GM12873 (cell line): Measurements from ENCODE around the gene ZBTB18.

ENCODE experiments used
- CTCF ChIP-seq: IDR thresholded peaks from 2 replicates; pipeline ENCODE4 v1.5.1; 2012; ENCODE audit warnings: low read depth, mild to moderate bottlenecking, moderate library complexity, low read length, control low read depth; ENCODE audit not compliant: insufficient read depth; ENCODE audit errors: missing control alignments

Gene ZBTB18

DNA sequence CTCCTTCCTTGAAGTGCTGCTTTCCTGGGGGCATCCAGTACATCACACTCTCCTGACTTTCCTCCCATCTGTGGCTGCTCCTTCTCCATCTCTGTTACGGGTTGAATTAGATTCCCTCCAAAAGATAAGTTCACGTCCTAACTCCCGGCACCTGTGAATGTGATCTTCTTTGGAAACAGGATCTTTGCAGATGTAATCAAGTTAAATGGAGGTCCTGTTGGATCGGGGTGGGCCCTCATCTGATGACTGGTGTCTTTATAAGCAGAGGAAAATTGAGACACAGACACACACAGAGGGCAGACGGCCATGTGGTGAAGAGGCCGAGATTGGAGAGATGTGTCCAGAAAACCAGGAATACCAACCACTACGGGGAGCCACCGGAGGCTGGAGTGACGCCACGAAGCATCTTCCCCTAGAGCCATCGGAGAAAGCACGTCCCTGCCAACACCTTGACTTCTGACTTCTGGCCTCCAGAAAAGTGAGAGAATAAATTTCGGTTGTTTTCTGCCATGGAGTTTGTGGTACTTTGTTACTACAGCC is 36.0 kb downstream of the ZBTB18 start:
- no peak for TF ChIP-seq CTCF

DNA sequence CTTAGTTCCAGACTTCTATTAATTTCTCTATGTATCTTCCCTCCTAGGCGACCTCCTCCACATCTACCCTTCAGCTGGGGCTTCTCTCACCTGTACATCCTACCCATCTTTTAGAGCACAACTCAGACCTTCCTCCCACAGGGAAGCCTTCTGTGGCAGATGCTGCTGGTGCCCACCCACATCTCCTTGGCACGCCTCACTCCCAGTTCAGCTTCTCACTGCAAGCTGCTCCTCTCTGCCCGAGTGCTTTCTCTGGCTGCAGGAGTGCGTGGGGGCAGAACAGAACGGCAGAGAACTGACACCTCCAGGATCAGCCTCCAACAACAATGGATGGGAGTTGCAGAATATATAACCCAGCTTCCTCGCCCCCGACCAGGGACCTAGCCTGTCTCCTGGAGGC is 36.5 kb downstream of the ZBTB18 start:
- TF ChIP-seq CTCF, result no peak

GRCh38 chr1:244088161-244088560 is 37.1 kb downstream of the ZBTB18 start:
- TF ChIP-seq CTCF, result no peak

DNA sequence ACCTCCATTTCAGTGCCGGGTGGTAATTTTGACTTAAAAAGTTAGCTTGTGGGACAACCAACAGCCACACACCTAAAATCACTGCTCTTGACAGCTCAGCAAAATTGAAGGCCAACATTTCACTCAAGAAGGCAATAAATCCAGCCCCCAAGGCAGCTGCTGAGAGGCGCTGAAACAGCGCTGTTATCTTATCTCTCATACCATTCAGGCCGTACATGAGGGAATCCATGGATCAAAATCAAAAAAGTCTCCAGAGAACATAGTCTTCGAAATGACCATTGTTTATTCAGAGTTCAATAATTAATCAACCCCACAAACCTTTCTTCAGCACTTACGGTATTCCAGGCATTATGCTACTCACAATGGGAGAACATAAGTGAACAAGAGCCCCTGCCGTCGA is 38.5 kb downstream of the ZBTB18 start:
- TF ChIP-seq CTCF, result no peak

- no peak for TF ChIP-seq CTCF
These were observed 39.6 kb downstream of the ZBTB18 start for GRCh38 chr1:244090645-244091044.

DNA sequence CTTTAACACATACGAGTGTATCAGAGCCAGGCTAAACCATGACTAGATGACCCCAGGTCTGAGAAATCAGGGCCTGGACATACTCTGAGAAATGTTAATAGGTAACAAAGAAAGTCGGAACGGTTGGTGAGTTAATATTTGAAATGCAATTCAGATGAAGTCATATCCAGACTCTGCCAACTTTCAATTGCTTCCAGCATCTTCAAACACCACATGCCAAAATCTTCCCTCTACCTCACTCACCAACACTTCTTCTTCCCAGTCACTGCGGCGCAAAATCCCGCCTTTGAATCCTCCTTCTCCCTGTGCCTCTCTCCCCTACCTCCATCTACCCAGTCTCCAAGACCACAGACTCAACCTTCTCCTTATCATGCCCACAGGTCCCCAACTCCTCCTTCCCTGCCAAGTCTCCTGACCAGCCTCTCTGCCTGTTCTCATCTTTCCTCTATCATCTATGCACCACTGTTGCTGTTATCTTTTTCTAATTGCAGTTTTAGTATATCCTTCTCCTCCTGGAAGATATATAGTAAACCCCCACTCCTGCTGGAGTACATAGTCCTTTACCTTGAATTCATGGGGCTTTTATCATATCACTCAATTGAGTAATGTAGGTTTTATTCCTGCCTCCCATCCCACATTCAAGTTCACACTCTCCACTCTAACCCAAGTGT is 41.3 kb downstream of the ZBTB18 start:
- TF ChIP-seq CTCF, result no peak

DNA sequence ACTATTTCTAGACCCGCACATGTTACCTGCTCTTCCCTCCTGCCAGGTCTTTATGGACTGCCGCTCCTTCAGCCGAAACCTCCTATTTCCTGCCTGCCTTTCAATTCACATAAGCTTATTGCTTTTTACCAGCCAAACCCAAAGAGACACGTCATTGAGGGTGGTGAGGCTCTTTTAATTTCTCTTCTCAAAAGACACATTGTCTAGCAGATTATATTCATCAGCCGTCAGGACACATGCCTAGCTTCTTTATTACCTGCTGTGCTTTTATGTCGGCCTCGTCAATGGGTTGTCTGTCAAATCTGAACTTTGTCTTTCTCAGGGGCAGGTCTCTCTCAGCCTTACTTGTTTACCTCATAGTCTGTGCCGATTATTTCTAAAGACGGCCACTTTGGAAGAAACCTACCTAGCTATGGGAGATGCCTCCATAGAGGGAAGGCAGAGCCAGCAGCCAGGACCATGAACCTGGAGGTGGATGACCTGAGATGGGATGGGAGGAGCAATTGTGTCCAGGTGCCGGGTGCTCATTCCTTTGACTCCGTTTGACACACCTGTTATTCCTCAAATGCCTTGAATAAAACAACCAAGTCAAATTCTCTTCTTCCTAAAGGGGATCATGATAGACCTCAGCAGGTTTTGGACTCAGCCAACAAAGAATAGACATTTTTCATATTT is 42.0 kb downstream of the ZBTB18 start:
- TF ChIP-seq CTCF, result no peak
